Measurements from ENCODE around the gene ARHGEF35. TPM values are rescaled to one million over a fixed set of nuclear protein-coding genes. Genes with fewer than 3 reads are reported as not detected.
"Not testable (repeated sequence)": the region's sequence is repeated elsewhere in the genome, so short reads cannot be mapped to it uniquely, and the experiment has no call there.

ARHGEF35 gene
- total RNA-seq, 2 experiments from 2014 or later = 2.4 to 2.6 TPM

DNA sequence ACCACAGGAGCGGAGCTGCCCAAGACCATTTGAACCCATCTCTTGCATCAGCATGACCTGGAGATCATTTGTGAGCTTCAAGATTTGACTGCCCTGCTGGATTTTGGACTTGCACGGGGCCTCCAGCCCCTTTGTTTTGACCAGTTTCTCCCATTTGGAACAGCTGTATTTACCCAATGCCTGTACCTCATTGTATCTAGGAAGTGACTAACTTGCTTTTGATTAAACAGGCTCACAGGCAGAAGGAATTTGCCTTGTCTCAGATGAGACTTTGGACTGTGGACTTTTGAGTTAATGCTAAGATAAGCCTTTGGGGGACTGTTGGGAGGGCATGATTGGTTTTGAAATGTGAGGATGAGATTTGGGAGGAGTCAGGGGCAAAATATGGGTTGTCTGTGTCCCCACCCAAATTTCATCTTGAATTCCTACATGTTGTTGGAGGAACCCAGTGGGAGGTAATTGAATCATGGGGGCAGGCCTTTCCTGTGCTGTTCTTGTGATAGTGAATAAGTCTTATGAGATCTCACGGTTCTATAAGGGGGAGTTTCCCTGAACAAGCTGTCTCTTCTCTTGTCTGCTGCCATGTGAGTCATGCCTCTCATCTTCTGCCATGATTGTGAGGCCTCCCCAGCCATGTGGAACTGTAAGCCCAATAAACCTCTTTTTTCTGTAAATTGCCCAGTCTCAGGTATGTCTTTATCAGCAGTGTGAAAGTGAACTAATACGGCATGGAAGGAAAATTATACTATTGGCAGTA is 23.9 kb downstream of the ARHGEF35 start:
- DNase-seq = not testable (repeated sequence)

DNA sequence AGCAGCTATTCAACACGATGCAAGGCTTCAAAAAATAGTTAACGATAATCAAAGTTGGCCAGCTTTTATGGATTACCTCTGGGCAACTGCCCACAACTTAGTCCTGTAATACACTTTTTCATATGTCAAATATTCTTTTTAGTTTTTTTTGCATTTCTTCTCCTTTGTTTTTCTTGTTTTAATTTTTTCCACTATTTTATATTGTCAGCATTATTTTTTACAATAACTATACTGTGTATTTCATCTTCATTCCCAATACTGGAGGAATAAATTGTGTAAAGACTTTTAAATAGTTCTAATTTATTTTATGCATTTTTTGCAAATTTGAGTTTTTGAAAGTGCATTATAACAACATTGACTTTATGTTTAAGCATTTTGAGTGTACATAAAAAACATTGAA is 30.8 kb downstream of the ARHGEF35 start:
- Mint-ChIP-seq H3K9me3 (ENCODE audit: insufficient read depth) (no peaks in the 10 kb centered on the region), H3K27ac (no peak overlapping the region), H3K4me3 (no peak overlapping the region), H3K27me3 (ENCODE audit: low read depth) (peaks cover 8% of the 10 kb centered on the region), H3K4me1 (ENCODE audit: low read depth) (no peaks in the 10 kb centered on the region), H3K36me3 (ENCODE audit: low read depth) (no peaks in the 10 kb centered on the region)
- ATAC-seq (no peak), DNase-seq (no peak)
- ChIA-PET CTCF (interaction anchor here (1.0 kb wide), 1 partner anchor 13 kb away, joined by 4 read pairs; no protein-coding TSS in a partner anchor), POLR2A (no interaction called here)

More for the DNA sequence above, 23.9 kb downstream of the ARHGEF35 start:
- CTCF ChIA-PET; H3K27me3 Mint-ChIP-seq (ENCODE audit: low read depth); H3K9me3 Mint-ChIP-seq (ENCODE audit: insufficient read depth); H3K4me3 Mint-ChIP-seq; POLR2A ChIA-PET; H3K27ac Mint-ChIP-seq; ATAC-seq; H3K36me3 Mint-ChIP-seq (ENCODE audit: low read depth); H3K4me1 Mint-ChIP-seq (ENCODE audit: low read depth): not testable (repeated sequence)

GRCh38 chr7:144158861-144159260 is 36.8 kb downstream of the ARHGEF35 start:
- ATAC-seq (no peak), DNase-seq (no peak)
- POLR2A ChIA-PET = no interaction called here
- Mint-ChIP-seq H3K27ac (no peak overlapping the region), H3K4me3 (no peak overlapping the region), H3K4me1 (ENCODE audit: low read depth) (no peaks in the 10 kb centered on the region), H3K27me3 (ENCODE audit: low read depth) (peaks cover 5% of the 10 kb centered on the region), H3K9me3 (ENCODE audit: insufficient read depth) (no peaks in the 10 kb centered on the region), H3K36me3 (ENCODE audit: low read depth) (no peaks in the 10 kb centered on the region)
- CTCF ChIA-PET = no interaction called here

- Mint-ChIP-seq H3K4me1 (ENCODE audit: low read depth) (no peaks in the 10 kb centered on the region), H3K9me3 (ENCODE audit: insufficient read depth) (peaks cover 20% of the 10 kb centered on the region), H3K36me3 (ENCODE audit: low read depth) (no peaks in the 10 kb centered on the region), H3K27me3 (ENCODE audit: low read depth) (peaks cover 2% of the 10 kb centered on the region), H3K27ac (no peak overlapping the region), H3K4me3 (no peak overlapping the region)
- DNase-seq (no peak), ATAC-seq (no peak)
- POLR2A ChIA-PET = no interaction called here
- CTCF ChIA-PET = no interaction called here
Observed at GRCh38 chr7:144148224-144148827, 47.3 kb downstream of the ARHGEF35 start.

DNA sequence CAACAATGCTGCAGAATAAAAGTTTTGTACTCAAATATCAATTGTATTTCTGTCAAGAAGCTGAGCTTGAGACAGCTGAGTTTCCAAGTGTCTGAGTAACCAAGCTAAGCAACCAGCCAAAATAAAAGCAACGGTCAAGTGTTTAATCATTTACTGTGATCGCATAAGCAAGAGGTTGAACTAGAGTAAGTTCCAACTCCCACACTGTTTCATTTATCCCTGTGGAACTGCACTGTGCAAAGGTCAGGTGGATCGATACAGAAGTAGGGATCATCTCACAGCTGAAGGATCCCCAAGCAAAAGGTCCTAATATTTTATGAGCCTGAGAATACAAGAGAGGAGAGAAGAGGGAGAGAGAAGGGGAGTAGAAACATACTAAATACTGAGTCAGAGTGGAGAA is 51.2 kb downstream of the ARHGEF35 start:
- no peak for DNase-seq
- ATAC-seq = no peak
- no peaks in the 10 kb centered on the region for H3K4me1 Mint-ChIP-seq (ENCODE audit: low read depth)
- H3K9me3 Mint-ChIP-seq (ENCODE audit: insufficient read depth) = peaks cover 15% of the 10 kb centered on the region
- no peak overlapping the region for H3K4me3 Mint-ChIP-seq
- no peaks in the 10 kb centered on the region for H3K27me3 Mint-ChIP-seq (ENCODE audit: low read depth)
- no peaks in the 10 kb centered on the region for H3K36me3 Mint-ChIP-seq (ENCODE audit: low read depth)
- H3K27ac Mint-ChIP-seq = no peak overlapping the region
- ChIA-PET POLR2A (no interaction called here), CTCF (interaction anchor here (1.5 kb wide), 1 partner anchor 17 kb away, joined by 7 read pairs; no protein-coding TSS in a partner anchor)

DNA sequence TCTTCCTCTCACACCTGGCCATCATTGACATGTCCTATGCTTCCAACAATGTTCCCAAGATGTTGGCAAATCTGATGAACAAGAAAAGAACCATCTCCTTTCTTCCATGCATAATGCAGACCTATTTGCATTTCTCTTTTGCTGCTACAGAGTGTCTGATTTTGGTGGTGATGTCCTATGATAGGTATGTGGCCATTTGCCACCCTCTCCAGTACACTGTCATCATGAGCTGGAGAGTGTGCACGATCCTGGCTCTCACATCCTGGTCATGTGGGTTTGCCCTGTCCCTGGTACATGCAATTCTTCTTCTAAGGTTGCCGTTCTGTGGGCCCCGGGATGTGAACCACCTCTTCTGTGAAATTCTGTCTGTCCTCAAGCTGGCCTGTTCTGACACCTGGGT is 53.4 kb downstream of the ARHGEF35 start:
- ChIA-PET CTCF (no interaction called here), POLR2A (no interaction called here)
- DNase-seq = no peak
- Mint-ChIP-seq H3K4me1 (ENCODE audit: low read depth) (no peaks in the 10 kb centered on the region), H3K27ac (no peak overlapping the region), H3K9me3 (ENCODE audit: insufficient read depth) (no peaks in the 10 kb centered on the region), H3K36me3 (ENCODE audit: low read depth) (no peaks in the 10 kb centered on the region), H3K4me3 (no peak overlapping the region), H3K27me3 (ENCODE audit: low read depth) (no peaks in the 10 kb centered on the region)
- no peak for ATAC-seq

DNA sequence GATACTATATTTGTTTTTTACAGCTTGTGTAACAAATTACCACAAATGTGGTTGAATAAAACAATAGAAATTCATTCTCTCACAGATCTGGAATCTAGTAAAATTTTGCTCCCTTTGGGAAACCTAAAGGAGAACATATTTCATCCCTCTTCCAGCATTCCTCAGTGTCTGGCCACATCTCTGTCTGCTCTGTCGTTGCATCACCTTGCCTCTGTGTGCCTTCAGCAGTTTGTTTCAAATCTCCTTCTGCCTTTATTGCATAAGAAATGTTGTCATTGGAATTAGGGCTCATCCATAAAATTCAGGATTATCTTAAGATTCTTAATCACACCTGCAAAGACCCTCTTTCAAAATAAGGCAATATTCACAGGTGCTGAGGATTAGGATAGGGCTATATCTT is 58.1 kb downstream of the ARHGEF35 start:
- no peak overlapping the region for H3K27ac Mint-ChIP-seq
- DNase-seq (no peak), ATAC-seq (no peak)
- ChIA-PET POLR2A (no interaction called here), CTCF (interaction anchor here (2.6 kb wide), 1 partner anchor 9 kb away, joined by 8 read pairs; no protein-coding TSS in a partner anchor)
- H3K27me3 Mint-ChIP-seq (ENCODE audit: low read depth) = no peaks in the 10 kb centered on the region
- no peaks in the 10 kb centered on the region for H3K9me3 Mint-ChIP-seq (ENCODE audit: insufficient read depth)
- H3K36me3 Mint-ChIP-seq (ENCODE audit: low read depth) = no peaks in the 10 kb centered on the region
- H3K4me1 Mint-ChIP-seq (ENCODE audit: low read depth) = no peaks in the 10 kb centered on the region
- no peak overlapping the region for H3K4me3 Mint-ChIP-seq

Other genes with a start within 250 kb of the ARHGEF35 start
- gene OR2F1, start 241.0 kb downstream of the ARHGEF35 start, total RNA-seq = not detected
- gene OR6B1, start 195.5 kb downstream of the ARHGEF35 start, total RNA-seq = not detected
- not detected for gene OR2A5, start 146.9 kb downstream of the ARHGEF35 start, total RNA-seq
- gene OR2A25, start 126.0 kb downstream of the ARHGEF35 start, total RNA-seq = not detected
- gene OR2A12, start 109.6 kb downstream of the ARHGEF35 start, total RNA-seq = not detected
- not detected for gene OR2A2, start 86.2 kb downstream of the ARHGEF35 start, total RNA-seq
- gene OR2A14, start 72.7 kb downstream of the ARHGEF35 start, total RNA-seq = not detected
- gene CTAGE4, start 12.4 kb downstream of the ARHGEF35 start, total RNA-seq = under 1 TPM in 1 of 2 experiments, not detected in 1; 0.47 TPM
- gene OR2A42, start 43.8 kb upstream of the ARHGEF35 start, total RNA-seq = not detected
- 1 to 10 TPM; 1.5 to 1.6 TPM for gene OR2A7, start 69.0 kb upstream of the ARHGEF35 start, total RNA-seq
- gene CTAGE8, start 73.5 kb upstream of the ARHGEF35 start, total RNA-seq = 1 to 10 TPM; 2.2 TPM
- not detected for gene OR2A1, start 116.6 kb upstream of the ARHGEF35 start, total RNA-seq
- gene ARHGEF5, start 159.6 kb upstream of the ARHGEF35 start, total RNA-seq = 1 to 10 TPM; 8.2 to 10.0 TPM
- not detected for gene NOBOX, start 207.9 kb upstream of the ARHGEF35 start, total RNA-seq

Data from activated CD8-positive, alpha-beta T cell treated with anti-CD3 and anti-CD28 coated beads, Interleukin-2, amount 10 ng/mL, durations not matched to agents 7 days and 5 days (primary cell).